Activated CD8-positive, alpha-beta memory T cell treated with anti-CD3 and anti-CD28 coated beads for 24 hours (primary cell): ENCODE results near the gene CREB5.
"Not testable (repeated sequence)": the region's sequence is repeated elsewhere in the genome, so short reads cannot be mapped to it uniquely, and the experiment has no call there.

Experiments used
- DNase-seq: peaks from one replicate; pipeline ENCODE4 v3.0.0-alpha.2; 2020

The CREB5 gene

GRCh38 chr7:28588602-28589001 is 176.3 kb downstream of the CREB5 start:
- no peak for DNase-seq

- no peak for DNase-seq
Observed at GRCh38 chr7:28591041-28591674, 178.8 kb downstream of the CREB5 start.

GRCh38 chr7:28591725-28592349 is 179.5 kb downstream of the CREB5 start:
- DNase-seq = no peak

- DNase-seq = no peak
Observed at GRCh38 chr7:28592861-28593260, 180.5 kb downstream of the CREB5 start.

GRCh38 chr7:28595076-28595475 is 182.8 kb downstream of the CREB5 start:
- no peak for DNase-seq

GRCh38 chr7:28595801-28596200 is 183.5 kb downstream of the CREB5 start:
- no peak for DNase-seq

GRCh38 chr7:28596245-28596935 is 184.1 kb downstream of the CREB5 start:
- DNase-seq = no peak

- DNase-seq = no peak
Observed at GRCh38 chr7:28597284-28597683, 185.0 kb downstream of the CREB5 start.

- not testable (repeated sequence) for DNase-seq
Observed at GRCh38 chr7:28598037-28598436, 185.7 kb downstream of the CREB5 start.

GRCh38 chr7:28598586-28598985 is 186.3 kb downstream of the CREB5 start:
- DNase-seq = no peak

GRCh38 chr7:28599411-28599810 is 187.1 kb downstream of the CREB5 start:
- no peak for DNase-seq

GRCh38 chr7:28602282-28602681 is 190.0 kb downstream of the CREB5 start:
- no peak for DNase-seq

- DNase-seq = no peak
Observed at GRCh38 chr7:28605427-28606085, 193.2 kb downstream of the CREB5 start.

- DNase-seq = no peak
Observed at GRCh38 chr7:28606421-28606820, 194.1 kb downstream of the CREB5 start.

- DNase-seq = no peak
Observed at GRCh38 chr7:28607855-28608193, 195.5 kb downstream of the CREB5 start.

- no peak for DNase-seq
Observed at GRCh38 chr7:28608237-28608656, 195.9 kb downstream of the CREB5 start.

- no peak for DNase-seq
Observed at GRCh38 chr7:28608731-28609130, 196.4 kb downstream of the CREB5 start.

- no peak for DNase-seq
Observed at GRCh38 chr7:28609608-28610007, 197.3 kb downstream of the CREB5 start.

GRCh38 chr7:28611399-28611897 is 199.1 kb downstream of the CREB5 start:
- DNase-seq = not testable (repeated sequence)

- no peak for DNase-seq
Observed at GRCh38 chr7:28613262-28613661, 200.9 kb downstream of the CREB5 start.

GRCh38 chr7:28615091-28615490 is 202.8 kb downstream of the CREB5 start:
- no peak for DNase-seq

GRCh38 chr7:28617308-28617880 is 205.1 kb downstream of the CREB5 start:
- no peak for DNase-seq

GRCh38 chr7:28618383-28618782 is 206.1 kb downstream of the CREB5 start:
- DNase-seq = no peak
